Measurements from ENCODE around the gene ACSM6.

The ACSM6 gene

GRCh38 chr10:95266674-95267095 is 72.6 kb downstream of the ACSM6 start:
- peak; percentile 31 for DNase-seq (ENCODE audit: insufficient read length, low spot score)

GRCh38 chr10:95267251-95267650 is 73.2 kb downstream of the ACSM6 start:
- DNase-seq (ENCODE audit: insufficient read length, low spot score) (no peak), FAIRE-seq (no peak)

More at GRCh38 chr10:95266674-95267095, 72.6 kb downstream of the ACSM6 start:
- FAIRE-seq, result peak; percentile 45

- no peak for DNase-seq (ENCODE audit: insufficient read length, low spot score)
- FAIRE-seq, result no peak
These were observed 74.4 kb downstream of the ACSM6 start for GRCh38 chr10:95268438-95268837.

- FAIRE-seq (no peak), DNase-seq (ENCODE audit: insufficient read length, low spot score) (no peak)
These were observed 79.6 kb downstream of the ACSM6 start for GRCh38 chr10:95273393-95274312.

- FAIRE-seq (no peak), DNase-seq (ENCODE audit: insufficient read length, low spot score) (no peak)
These were observed 81.8 kb downstream of the ACSM6 start for GRCh38 chr10:95275726-95276366.

- DNase-seq (ENCODE audit: insufficient read length, low spot score), result no peak
- FAIRE-seq, result no peak
These were observed 82.5 kb downstream of the ACSM6 start for GRCh38 chr10:95276367-95277200.

- no peak for DNase-seq (ENCODE audit: insufficient read length, low spot score)
These were observed 83.1 kb downstream of the ACSM6 start for GRCh38 chr10:95277201-95277570.

GRCh38 chr10:95277614-95278013 is 83.6 kb downstream of the ACSM6 start:
- FAIRE-seq (no peak), DNase-seq (ENCODE audit: insufficient read length, low spot score) (no peak)

More at GRCh38 chr10:95277201-95277570, 83.1 kb downstream of the ACSM6 start:
- FAIRE-seq, result no peak
